ENCODE data around the gene CDT1.

The CDT1 gene

DNA sequence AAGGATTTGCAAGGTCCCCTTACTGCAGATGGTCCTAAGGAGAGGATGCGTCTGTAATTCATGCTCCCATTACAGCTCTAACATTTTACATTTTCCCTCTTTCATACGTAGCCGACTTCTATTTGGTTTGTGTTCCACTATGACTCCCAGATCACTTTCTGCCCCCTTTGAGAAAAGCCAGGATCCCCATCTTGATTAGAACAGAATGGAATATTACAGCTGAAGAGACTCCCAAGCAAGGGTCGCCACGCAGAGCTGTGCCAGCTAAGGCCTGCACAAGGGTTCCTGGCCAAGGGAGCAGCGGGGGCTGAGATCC is 3.4 kb upstream of the CDT1 start:
- Mint-ChIP-seq H3K27me3 (no peaks in the 10 kb centered on the region), H3K9me3 (no peaks in the 10 kb centered on the region), H3K4me1 (ENCODE audit: low read depth) (peaks cover 25% of the 10 kb centered on the region), H3K4me3 (no peak overlapping the region), H3K27ac (no peak overlapping the region), H3K36me3 (ENCODE audit: low read depth) (peaks cover 16% of the 10 kb centered on the region)
- DNase-seq, result no peak

GRCh38 chr16:88804173-88804551 is 573 bp downstream of the CDT1 start:
- Mint-ChIP-seq H3K4me3 (peak overlapping the region; percentile 93), H3K9me3 (no peaks in the 10 kb centered on the region), H3K27ac (peak overlapping the region; percentile 84), H3K27me3 (no peaks in the 10 kb centered on the region), H3K36me3 (ENCODE audit: low read depth) (peaks cover 55% of the 10 kb centered on the region), H3K4me1 (ENCODE audit: low read depth) (peaks cover 36% of the 10 kb centered on the region)
- no peak for DNase-seq

DNA sequence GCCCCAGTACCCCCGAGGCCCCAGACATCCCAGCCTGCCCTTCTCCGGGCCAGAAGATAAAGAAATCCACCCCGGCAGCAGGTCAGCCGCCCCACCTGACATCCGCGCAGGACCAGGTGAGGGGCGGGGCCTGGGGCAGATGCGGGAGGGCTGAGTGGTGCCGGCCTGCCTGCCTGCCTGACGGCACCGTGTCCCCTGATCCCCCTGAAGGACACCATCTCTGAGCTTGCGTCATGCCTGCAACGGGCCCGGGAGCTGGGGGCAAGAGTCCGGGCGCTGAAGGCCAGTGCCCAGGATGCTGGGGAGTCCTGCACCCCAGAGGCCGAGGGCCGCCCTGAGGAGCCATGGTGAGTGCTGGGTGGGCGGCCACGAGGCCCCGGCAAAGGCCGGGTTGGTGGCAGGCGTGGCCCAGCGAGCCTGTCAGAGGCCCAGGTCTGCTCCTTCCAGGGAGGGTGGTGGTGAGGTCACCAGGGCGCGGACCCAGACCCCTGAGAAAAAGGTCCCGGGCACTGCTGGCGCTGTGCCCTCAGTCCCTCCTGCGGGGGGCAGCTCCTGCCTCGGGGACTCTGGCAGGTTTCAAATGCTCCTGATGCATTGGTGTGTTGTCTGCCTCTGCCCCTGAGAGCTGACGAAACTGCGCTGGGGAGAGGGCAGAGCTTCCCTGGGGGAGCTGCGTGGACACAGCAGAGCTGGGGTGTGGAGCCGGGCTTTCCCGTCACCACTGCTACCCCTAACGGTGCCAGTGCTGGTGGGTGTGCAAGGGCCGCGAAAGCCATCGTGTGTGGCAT is 1.2 kb downstream of the CDT1 start:
- Mint-ChIP-seq H3K36me3 (ENCODE audit: low read depth) (peaks cover 61% of the 10 kb centered on the region), H3K4me3 (peak overlapping the region; percentile 93), H3K9me3 (no peaks in the 10 kb centered on the region), H3K27me3 (no peaks in the 10 kb centered on the region), H3K4me1 (ENCODE audit: low read depth) (peaks cover 39% of the 10 kb centered on the region), H3K27ac (peak overlapping the region; percentile 84)
- DNase-seq, result peak; percentile 67

- peaks cover 39% of the 10 kb centered on the region for H3K4me1 Mint-ChIP-seq (ENCODE audit: low read depth)
- DNase-seq, result no peak
- peak overlapping the region; percentile 73 for H3K27ac Mint-ChIP-seq
- H3K27me3 Mint-ChIP-seq, result no peaks in the 10 kb centered on the region
- peak overlapping the region; percentile 93 for H3K4me3 Mint-ChIP-seq
- H3K9me3 Mint-ChIP-seq, result no peaks in the 10 kb centered on the region
- peaks cover 67% of the 10 kb centered on the region for H3K36me3 Mint-ChIP-seq (ENCODE audit: low read depth)
Observed at GRCh38 chr16:88805340-88805715, 1.7 kb downstream of the CDT1 start.

GRCh38 chr16:88805887-88806393 is 2.4 kb downstream of the CDT1 start:
- Mint-ChIP-seq H3K4me3 (peak overlapping the region; percentile 93), H3K36me3 (ENCODE audit: low read depth) (peaks cover 73% of the 10 kb centered on the region), H3K9me3 (no peaks in the 10 kb centered on the region), H3K27me3 (no peaks in the 10 kb centered on the region), H3K27ac (peak overlapping the region; percentile 98), H3K4me1 (ENCODE audit: low read depth) (peaks cover 33% of the 10 kb centered on the region)
- DNase-seq, result no peak

DNA sequence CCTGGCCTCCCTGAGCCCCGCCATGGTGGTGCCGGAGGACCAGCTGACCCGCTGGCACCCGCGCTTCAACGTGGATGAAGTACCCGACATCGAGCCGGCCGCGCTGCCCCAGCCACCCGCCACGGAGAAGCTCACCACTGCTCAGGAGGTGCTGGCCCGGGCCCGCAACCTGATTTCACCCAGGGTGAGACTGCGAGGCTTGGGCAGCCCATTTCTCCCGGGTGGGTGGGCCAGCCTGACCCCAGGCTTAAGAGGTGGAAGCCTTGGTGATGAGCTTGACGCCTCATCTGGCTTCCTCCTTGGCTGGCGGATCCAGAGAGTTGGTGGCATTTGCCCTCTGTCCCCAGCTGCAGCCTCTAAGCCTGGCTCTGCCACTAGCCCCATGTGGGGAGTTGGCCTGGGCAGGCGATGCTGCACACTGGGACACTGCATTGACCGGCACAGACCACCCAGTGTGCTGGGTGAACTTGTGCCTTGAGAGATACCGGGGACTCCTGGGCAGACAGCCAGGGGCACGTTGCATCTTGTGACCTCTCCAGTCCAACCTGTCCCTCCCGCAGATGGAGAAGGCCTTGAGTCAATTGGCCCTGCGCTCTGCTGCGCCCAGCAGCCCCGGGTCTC is 3.0 kb downstream of the CDT1 start:
- Mint-ChIP-seq H3K27me3 (no peaks in the 10 kb centered on the region), H3K9me3 (no peaks in the 10 kb centered on the region), H3K4me3 (peak overlapping the region; percentile 93), H3K4me1 (ENCODE audit: low read depth) (peaks cover 28% of the 10 kb centered on the region), H3K27ac (peak overlapping the region; percentile 98), H3K36me3 (ENCODE audit: low read depth) (peaks cover 72% of the 10 kb centered on the region)
- DNase-seq, result no peak

DNA sequence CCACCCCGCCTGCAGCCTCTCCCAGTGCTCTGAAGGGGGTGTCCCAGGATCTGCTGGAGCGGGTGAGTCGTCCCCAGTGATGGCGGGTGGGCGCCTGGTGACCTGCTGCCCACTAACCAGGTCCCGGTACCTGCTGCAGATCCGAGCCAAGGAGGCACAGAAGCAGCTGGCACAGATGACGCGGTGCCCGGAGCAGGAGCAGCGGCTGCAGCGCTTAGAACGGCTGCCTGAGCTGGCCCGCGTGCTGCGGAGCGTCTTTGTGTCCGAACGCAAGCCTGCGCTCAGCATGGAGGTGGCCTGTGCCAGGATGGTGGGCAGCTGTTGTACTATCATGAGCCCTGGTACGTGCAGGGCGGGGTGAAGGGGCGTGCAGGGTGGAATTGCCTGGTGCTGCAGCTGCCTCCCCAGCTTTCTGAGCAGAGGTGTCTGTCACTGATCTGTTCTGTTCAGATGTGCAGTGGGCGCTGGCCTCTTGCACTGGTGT is 3.6 kb downstream of the CDT1 start:
- Mint-ChIP-seq H3K27me3 (no peaks in the 10 kb centered on the region), H3K4me1 (ENCODE audit: low read depth) (peaks cover 26% of the 10 kb centered on the region), H3K36me3 (ENCODE audit: low read depth) (peaks cover 74% of the 10 kb centered on the region), H3K27ac (peak overlapping the region; percentile 98), H3K4me3 (peak overlapping the region; percentile 93), H3K9me3 (no peaks in the 10 kb centered on the region)
- peak; percentile 52 for DNase-seq

DNA sequence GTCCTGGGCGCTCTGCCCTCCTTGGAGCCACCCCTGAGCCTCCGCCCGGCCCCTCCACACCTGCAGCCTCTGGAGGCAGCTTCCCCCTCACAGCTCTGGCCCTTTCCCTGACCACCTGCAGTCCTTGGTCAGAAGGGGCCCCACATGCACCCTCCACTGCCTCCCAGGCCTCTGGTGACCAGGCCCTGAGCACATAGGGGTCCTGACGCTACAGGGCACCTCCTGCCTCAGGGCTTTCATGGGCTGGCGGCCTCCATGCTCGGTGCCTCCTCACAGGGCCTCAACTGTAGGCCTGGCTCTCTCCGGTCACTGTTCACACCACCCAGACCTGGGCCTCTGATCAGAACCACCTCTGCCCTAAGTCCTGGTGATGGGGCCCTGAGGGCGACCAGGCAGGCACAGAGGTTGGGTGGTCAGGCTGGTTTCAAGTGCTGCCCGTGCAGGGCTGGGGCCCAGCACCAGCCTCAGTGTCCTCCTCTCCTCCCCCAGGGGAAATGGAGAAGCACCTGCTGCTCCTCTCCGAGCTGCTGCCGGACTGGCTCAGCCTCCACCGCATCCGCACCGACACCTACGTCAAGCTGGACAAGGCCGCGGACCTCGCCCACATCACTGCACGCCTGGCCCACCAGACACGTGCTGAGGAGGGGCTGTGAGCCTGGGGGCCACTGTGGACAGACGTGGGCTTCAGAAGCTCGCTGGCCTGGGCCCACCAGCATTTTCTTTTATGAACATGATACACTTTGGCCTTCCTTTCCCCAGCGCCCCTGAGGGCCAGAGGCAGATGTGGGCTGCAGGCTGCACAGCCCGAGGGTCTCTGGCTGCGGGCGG is 4.3 kb downstream of the CDT1 start:
- Mint-ChIP-seq H3K9me3 (no peaks in the 10 kb centered on the region), H3K4me1 (ENCODE audit: low read depth) (peaks cover 28% of the 10 kb centered on the region), H3K27ac (peak overlapping the region; percentile 98), H3K27me3 (no peaks in the 10 kb centered on the region), H3K4me3 (peak overlapping the region; percentile 93), H3K36me3 (ENCODE audit: low read depth) (peaks cover 74% of the 10 kb centered on the region)
- DNase-seq, result peak; percentile 47

- H3K4me1 Mint-ChIP-seq (ENCODE audit: low read depth), result peaks cover 33% of the 10 kb centered on the region
- no peaks in the 10 kb centered on the region for H3K9me3 Mint-ChIP-seq
- DNase-seq, result peak; percentile 51
- H3K4me3 Mint-ChIP-seq, result peak overlapping the region; percentile 93
- peaks cover 72% of the 10 kb centered on the region for H3K36me3 Mint-ChIP-seq (ENCODE audit: low read depth)
- H3K27ac Mint-ChIP-seq, result peak overlapping the region; percentile 98
- H3K27me3 Mint-ChIP-seq, result no peaks in the 10 kb centered on the region
Observed at GRCh38 chr16:88809068-88809675, 5.6 kb downstream of the CDT1 start.

DNA sequence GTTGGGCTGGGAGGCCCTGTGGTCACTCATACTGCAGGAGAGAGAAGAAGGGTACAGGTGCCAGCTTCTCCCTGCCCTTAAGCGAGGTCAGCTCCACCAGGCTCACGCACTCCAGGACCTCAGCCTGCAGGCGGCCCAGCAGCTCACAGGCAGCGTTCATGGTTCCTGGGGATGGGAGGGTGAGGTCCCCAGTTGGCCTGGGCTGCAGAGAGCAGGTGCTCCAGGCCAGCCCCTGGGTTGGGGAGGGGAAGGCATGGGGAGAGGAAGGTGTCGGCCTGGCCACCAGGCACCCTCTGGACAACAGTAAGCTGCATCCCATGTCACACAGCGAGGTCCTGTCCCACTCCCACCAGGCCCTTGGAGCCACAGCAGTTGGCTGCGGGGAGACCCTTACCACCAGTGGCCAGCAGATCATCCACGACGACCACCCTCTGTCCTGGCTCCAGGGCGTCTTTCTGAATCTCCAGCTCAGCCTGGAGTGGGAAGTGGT is 6.1 kb downstream of the CDT1 start:
- Mint-ChIP-seq H3K4me1 (ENCODE audit: low read depth) (peaks cover 33% of the 10 kb centered on the region), H3K27ac (peak overlapping the region; percentile 98), H3K27me3 (no peaks in the 10 kb centered on the region), H3K9me3 (no peaks in the 10 kb centered on the region), H3K4me3 (peak overlapping the region; percentile 93), H3K36me3 (ENCODE audit: low read depth) (peaks cover 66% of the 10 kb centered on the region)
- peak; percentile 52 for DNase-seq

DNA sequence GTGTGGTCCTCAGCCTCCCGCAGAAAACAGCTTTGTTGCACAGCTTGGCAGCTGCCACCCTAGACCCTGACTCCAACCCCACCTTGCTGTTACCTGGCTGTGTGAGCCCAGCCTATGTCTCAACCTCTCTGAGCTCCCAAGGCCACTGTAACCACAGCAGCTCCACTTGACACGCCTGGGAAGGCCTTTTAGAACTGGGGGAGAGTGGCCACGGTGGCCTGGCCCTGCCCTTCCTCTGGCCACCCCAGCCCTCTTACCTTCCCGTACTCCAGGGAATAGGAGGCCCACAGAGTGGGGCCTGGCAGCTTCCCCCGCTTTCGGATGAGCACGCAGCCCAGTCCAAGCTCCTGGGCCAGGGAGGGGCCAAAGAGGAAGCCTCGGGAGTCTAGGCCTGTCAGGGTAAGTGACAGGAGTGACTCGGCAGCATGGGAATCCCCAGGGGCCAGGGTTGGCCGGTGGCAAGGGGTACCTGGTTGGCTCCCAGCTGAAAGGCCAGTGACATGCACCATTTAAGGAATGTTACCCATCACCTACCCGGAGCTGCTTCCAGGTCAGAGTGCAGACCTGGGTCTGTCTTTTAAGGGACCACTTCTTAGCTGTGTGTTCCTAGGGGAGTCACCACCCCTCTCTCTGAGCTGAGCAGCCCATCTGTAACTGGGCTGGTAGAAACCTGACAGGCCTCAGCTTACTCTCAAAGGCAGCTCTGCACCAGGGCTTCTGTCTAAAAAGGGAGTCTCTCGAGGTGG is 6.8 kb downstream of the CDT1 start:
- DNase-seq, result peak; percentile 72
- Mint-ChIP-seq H3K27ac (peak overlapping the region; percentile 98), H3K9me3 (no peaks in the 10 kb centered on the region), H3K4me3 (peak overlapping the region; percentile 93), H3K4me1 (ENCODE audit: low read depth) (peaks cover 33% of the 10 kb centered on the region), H3K36me3 (ENCODE audit: low read depth) (peaks cover 60% of the 10 kb centered on the region), H3K27me3 (no peaks in the 10 kb centered on the region)

- Mint-ChIP-seq H3K9me3 (no peaks in the 10 kb centered on the region), H3K27me3 (no peaks in the 10 kb centered on the region), H3K36me3 (ENCODE audit: low read depth) (peaks cover 52% of the 10 kb centered on the region), H3K4me3 (peak overlapping the region; percentile 93), H3K27ac (peak overlapping the region; percentile 98), H3K4me1 (ENCODE audit: low read depth) (peaks cover 33% of the 10 kb centered on the region)
- no peak for DNase-seq
Observed at GRCh38 chr16:88810912-88811768, 7.6 kb downstream of the CDT1 start.

Data from activated T-cell treated with anti-CD3 and anti-CD28 coated beads, Interleukin-2, amount 50 U/mL, for 24 hours (primary cell).